Myocyte (in vitro differentiated cells): ENCODE results near the gene ZNF436. TPM values are rescaled to one million over a fixed set of nuclear protein-coding genes. Genes with fewer than 3 reads are reported as not detected.

ENCODE experiments used
- DNase-seq: peaks from one replicate; pipeline ENCODE4 v3.0.0-alpha.2; 2012; ENCODE audit warnings: low read depth
- polyA plus RNA-seq: library from polyadenylated mRNA; unstranded; fragments of >200 nt; gene quantifications from one replicate; pipeline ENCODE4 v1.2.1, GENCODE V29; 2012; ENCODE audit warnings: missing spikeins
- total RNA-seq: library from RNA; depleted of rRNA; stranded (reverse); fragments of >200 nt; gene quantifications from 2 replicates; pipeline ENCODE4 v1.2.3, GENCODE V29; 2014

ZNF436 gene
- total RNA-seq, result 17.3 and 18.8 TPM in 2 replicates
- polyA plus RNA-seq, result 7.6 TPM

DNA sequence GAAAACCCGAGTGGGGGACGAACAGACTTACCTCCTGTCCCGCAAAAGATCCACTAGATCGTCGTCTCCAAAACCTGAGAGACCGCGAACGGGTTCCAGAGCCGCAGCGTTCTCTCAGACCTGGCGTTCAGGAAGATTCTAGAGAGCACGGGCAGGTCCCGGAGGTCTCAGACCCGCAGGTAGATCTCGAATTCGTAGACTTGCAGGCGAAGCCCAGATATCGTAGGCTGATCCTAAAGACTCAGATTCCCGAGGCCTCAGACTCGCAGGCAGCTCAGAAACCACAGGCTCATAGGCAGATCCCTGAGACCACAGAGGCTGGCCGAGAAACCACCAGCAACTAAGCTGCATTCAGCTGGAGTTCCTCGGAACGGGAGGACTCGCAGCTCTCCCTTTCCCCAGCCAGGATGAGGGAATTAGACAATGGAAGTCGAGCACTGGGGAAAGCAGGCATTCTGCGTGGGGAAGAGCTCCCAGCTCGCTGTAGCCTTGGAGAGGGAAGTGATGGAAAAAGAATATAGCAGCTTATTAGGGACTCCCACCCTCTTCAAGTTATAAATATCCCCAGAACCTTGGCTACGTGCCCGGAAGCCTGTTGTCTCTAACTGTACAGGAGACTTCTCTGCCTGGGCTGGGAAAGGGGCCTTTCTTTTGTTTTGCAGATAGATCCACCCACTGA, at the start of gene ZNF436:
Gene ZNF436 (minus strand): TSS at position 502 of the 679 bp plus-strand sequence. CDS start 1,831 bp downstream, outside the sequence.
- peak; percentile 96 for DNase-seq

DNA sequence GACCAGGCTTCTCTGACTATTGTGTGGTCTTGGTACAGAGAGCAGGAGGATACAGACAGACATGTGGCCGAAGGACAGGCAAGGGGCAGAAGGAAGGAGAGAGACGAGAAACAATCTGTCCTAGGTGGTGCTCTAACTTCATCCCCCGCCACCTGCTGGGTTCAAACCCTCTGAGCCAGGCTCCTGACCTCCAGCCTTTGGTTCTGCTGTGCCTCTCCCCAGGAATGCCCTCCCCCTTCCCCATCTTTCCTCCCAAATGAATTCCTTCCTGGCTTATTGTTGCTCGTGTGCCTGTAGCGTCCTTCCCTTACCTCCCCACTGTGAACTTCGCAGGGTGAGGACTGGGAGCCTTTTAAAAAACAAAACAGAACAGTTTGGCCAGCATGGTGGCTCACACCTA, 49.5 kb upstream of the ZNF436 start:
- no peak for DNase-seq

DNA sequence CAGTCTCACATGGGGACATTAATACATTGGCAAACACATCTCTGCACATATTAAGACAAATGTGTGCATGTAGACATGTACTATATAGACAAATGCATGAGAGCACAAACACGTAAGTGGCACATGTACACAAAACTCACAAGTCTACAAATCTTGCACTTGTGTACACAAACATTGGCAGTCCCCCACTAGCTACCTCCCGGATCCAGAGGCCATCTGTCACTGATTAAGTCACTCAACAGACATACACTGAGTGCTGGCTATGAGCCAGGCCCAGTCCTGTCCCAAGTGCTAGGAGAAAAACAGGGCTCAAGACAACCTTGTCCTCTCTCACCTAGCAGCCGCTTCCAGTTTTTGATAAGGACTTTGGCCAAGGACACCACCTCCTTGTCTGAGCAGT, 47.9 kb upstream of the ZNF436 start:
- no peak for DNase-seq

DNA sequence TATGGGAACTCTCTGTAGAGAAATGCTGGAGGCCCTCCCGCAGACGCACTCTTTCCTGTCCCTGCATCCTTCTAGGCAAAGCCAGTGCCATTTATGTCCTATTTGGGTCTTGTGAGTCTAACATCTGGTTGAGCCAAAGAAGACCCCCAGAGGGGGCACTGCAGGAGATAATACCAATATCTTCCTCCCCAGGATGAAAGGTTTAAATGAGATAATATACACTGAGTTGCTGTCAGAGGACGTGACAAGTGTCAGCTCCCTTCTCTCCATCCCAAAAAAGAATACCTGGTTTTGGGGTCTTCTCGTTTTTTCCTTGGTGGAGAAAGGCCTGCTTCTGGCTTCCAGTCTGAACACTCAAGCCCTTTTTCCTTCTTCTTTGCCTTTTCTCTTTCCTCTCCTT, 47.3 kb upstream of the ZNF436 start:
- DNase-seq, result no peak

DNA sequence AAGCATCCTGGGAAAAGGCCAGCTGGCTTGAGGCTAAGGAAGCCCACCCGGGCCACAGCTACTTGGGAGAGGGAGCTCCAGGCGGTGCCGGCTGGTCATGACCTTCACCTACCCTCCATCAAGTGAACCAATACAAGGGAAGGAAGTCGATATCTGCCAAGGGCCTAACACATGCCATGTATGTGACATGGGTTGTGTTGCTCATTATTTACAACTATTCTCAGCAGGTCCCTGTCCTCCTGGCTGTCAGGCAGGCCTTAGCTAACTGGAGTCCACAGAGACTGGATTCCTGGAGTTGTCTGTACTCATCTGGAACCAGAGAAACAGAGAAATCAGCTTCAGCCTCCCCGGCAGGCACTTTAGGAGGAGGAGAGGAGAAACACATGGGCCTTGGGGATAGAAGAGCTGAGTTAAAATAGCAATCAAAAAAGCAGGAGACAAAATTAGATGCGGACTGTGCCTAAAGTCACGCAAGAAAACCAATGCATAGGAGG, 39.2 kb upstream of the ZNF436 start:
- DNase-seq, result no peak

DNA sequence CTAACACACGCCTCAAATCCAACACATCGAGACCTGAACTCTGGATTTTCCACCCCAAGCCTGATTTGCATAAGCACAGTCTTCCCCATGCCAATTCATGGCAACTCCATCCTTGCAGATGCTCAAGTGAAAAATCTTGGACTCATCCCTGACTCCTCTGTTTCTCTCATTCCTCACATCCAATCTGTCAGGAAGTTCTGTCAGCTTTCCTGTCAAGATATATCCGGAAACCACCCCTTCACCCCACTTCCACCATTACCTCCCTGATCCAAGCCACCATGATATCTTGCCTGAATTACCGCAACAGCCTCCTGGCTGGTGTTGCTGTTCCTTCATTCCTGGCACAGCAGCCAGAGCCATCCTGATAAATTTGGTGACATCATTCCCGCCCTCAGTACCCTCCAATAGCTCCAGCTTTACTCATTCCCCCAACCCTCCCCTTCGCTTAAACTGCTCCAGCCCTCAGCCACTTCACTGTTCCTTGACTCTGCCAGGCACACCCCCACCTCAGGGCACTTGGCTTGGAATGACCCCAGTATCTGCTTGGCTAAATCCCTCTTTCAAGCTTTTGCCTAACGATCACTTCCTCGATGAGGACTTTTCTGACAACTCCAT, 37.5 kb upstream of the ZNF436 start:
- DNase-seq, result no peak

DNA sequence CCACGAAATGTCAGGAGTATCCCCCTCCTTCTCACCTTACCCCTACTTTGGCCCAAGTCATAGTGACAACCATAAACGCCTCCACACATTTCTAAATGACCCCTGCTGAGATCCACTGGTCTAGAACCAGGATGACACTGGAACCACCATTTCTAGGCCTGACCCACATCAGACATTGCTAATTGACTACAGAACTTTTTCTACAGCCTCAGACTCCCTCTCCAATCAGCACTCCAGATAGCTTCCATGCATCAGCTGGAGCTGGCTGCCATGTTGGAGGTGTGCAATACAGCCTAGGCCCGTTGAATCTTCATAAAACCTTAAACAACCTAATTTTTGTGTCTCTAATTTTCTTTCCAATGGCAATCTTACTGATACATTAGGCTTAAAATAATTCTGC, 36.3 kb upstream of the ZNF436 start:
- DNase-seq, result no peak

DNA sequence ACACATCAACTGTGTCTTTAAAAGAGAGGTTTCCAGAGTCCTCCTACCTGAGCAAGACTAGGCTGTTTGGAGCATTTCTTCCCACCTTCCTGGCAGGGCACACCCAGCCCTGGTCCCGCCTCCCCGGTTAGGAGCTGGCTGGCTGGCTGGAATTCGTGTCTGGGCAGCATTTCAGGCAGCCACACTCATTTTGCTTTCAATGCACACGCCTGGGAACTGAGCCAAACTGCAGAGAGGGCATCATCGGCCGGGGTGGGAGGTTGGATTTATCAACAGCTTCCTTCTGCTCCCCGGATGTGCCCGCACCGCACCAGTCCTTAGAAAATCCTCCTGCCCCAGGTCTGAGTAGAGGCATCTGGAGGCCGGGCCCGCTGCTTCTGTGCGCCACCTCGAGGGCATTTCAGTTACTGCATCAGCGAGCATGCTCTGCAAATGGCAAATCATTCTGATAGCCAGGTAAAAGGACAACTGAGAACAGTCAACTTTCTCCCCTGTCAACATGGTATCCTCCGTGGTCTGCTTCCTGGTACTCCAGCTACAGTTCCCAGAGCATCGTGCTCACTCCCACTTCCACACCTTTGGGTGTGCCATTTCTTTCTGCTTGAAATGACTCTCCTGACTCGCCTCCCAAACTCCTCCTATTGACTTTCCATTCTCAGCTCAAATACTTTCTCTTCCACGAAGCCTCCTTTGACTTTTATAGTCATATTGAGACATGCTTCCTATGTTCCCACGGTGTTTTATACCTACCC, 34.3 kb upstream of the ZNF436 start:
- DNase-seq, result peak; percentile 92

DNA sequence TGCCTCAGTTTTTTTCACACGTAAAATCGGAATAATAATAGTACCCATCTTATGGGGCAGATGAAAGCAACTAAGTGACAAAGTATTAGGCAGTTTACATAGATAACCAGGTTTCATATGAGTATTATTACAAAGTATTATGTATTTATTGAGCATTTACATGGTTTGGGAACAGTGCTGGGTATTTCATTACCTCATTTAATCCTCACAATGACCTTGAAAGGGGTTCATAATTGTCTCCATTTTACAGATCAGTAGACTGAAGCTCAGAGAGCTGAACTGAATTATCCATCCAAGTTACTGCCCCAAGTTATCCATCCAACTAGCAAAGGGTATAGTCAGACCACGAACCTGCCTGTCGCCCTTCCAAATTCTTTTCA, 33.7 kb upstream of the ZNF436 start:
- DNase-seq, result no peak

DNA sequence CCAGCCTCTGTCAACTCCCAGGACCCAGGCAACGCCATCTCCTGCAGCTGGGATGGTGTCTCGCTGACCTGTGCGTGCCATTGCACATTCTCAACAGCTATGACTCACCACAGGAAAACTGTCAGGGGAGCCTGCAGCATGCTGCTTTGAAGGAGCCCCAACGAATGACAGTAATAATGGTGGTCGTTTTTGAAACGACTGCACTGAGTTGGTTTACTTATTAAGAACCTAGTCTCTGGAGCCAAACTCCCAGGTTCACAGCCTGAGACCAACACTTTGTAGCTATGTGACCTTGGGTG, 33.4 kb upstream of the ZNF436 start:
- DNase-seq, result peak; percentile 69

DNA sequence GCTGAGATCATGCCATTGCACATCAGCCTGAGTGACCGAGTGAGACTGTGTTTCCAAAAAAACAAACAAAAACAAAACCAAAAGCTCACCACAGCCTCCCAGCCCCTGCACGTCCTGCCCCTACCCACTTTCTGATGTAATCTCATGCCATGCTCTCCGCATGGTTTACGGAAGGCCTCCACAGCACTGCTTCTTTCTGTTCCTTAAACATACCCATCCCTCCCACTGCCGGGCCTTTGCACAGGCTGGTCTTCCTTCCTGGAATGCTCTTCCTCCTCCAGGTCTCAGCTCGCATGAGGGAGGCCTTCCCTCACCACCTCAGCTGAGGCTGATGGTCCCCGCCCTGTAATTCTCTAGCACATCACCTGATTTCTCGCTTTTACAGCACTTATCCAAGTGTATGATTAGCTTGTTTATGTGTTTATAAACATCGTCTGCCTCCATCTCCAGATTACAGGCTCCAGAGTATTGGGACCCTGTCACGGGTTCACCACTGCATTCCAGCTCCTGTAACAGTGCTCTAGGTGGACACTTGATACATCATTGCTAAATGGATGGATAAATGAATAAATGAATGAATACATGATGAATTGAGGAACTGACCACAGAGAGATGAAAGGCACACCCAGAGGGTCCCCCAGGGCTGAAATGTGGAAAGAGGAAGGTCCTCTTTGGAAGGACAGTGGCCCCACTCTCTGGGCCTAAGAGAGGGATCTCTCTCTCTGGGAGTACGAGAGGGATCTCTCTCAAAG, 32.8 kb upstream of the ZNF436 start:
- DNase-seq, result no peak

DNA sequence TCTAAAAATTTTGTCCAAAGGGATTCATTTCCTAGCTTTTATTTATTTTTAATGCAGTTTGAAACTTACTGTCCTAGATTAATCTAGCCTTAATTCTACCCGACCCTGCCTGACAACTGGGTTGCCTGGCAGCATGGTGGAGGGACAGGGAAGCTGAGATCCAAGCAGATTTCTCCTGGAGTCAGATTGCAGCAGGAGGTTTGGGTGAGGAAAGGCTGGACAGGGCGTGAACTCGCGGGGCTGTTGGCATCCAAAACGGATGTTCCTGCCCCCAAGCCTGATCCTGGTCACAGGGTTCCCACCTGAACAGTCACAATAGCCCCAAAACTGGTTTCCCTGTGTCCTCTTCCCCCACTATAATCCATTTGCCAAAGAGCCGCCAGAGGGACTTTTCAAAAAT, 31.7 kb upstream of the ZNF436 start:
- DNase-seq, result peak; percentile 60

DNA sequence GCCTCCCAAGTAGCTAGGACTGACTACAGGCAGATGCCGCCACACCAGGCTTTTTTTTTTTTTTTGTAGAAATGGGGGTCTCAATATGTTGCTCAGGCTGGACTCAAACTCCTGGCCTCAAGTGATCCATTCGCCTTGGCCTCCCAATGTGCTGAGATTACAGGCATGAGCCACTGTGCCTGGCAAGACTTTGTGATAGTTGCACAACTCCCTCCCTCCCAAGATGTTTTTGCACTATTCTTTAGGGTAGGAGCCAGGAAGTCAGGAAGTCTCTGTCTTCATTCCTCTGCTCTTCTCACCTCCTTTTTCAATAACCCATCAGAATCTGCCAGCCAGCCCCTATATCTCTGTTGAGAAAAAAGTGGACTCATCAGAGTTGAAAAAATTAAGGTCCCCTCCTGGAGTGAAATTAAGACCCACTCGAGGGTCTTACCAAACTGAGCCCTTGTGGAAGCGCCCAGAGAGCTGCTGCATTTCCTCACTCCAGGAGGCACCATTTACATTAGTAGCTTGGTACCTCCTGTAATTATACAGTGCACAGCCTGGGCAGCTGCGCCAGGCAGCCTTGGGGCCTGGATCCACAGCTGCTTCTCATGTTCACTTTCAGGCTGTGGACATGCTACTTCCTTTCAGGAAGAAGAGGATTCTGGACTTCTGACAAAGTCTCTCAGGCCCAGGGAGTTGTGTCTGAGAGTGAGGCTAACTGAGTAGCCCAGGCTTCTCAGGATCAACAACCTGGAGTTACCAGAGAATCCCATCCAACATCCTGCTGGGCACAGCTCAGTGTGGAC, 30.9 kb upstream of the ZNF436 start:
- peak; percentile 55 for DNase-seq

DNA sequence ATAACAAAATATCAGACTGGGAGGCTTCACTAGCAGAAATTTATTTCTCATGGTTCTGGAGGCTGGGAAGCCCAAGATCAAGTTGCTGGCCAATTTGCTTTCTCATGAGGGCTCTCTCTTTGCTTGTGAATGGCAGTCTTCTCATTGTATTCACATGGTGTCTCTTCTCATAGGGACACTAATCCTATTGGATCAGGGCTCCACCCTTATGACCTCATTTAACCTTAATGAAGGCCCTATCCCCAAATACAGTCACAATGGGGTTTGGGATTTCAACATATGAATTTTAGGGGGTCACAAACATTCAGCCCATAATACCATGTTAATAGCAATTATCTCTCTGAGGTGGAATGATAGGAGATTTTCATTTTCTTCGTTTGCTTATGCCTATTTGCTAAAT, 29.6 kb upstream of the ZNF436 start:
- DNase-seq, result no peak

DNA sequence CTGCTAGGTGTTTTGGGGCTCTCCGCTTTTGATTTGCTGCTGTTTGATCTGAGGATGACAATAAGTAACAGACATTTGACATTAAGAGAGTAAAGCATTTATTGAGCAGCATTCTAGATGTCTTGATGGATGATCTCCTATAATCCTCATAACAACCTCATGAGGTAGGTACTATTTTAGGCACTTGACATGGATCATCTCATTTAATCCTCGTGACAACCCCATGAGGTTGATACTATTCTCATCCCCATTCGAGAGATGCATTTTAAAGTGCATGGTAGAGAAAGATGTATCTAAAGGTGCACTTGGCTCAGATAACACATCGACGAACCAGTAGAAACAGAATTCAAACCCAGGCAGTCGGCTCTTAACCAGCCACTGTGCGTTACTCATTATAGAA, 28.3 kb upstream of the ZNF436 start:
- DNase-seq, result no peak

DNA sequence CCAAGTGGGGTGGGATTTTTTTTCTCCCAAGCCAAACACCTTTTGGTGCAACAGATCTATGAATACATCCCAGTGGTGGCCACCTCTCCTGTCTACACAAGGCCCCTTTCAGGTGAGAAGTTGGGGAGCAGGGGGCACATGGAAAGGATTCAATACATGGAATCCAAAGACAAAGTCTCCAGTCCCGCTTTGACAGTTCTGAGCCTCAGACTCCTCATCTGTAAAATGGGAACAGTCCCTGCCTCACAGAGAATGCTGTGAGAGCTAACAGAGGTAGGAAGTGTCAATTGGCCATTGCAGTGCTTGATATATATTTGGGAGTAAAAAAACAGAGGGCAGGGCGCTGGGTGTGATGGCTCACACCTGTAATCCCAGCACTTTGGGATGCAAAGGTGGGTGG, 26.7 kb upstream of the ZNF436 start:
- DNase-seq, result no peak

DNA sequence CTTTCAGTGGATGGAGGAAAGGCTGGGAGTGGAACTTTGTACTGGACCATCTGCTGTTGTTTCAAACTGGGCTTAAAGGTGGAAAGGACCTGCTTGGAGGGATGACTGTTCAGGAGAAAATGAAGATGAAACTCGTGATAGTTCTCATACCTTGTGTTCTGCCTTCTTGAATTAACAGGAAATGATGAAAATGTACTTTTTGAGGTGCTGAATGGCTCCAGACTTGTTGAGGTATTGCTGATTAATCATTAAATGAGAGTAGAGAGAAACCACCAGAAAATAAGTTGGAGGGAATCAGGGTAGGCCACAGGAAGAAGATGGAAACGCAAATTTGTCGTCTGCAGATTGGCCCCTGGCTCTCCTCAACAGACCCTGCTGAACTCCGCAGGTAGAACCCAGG, 26.2 kb upstream of the ZNF436 start:
- DNase-seq, result no peak

DNA sequence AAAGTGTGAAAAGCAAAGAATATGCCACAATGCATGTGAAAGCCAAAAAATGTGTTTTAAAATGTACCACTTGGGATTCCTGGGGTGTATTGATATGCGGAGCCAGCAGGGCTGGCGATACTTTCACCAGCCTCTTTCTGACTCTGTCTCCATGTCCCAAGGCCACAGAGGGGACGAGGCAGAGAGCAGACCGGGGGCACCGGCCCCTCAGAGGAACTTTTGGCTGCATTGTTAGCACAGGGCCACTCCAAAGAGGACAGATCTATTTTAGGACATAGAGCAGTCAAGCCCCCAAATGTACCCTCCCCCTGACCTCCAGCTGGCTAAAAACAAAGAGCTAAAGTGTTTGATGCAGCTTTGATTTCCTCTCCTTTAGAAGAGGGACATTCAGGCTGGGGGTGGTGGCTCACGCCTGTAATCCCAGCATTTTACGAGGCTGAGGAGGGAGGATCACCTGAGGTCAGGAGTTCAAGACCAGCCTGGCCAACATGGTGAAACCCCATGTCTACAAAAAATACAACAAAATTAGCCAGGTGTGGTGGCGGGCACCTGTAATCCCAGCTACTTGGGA, 25.6 kb upstream of the ZNF436 start:
- DNase-seq, result no peak

DNA sequence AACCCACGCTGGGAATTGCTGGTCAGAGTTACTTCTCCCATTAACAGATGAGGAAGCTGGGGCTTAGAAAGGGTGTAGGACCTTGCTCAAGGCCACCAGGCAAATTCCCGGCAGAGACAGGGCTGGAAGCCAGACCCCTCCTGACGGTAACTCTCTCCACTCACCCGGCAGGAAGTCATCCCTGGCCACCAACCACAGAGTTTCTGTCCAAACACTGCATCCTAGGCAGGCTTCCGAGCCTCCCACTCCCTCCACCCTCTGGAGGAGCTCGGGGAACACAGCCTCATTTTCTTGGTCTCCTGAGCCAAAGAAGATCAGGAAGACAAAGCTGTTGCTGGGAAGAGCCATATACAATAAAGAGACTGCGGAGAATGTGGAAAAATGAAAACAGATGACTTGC, 25.0 kb upstream of the ZNF436 start:
- DNase-seq, result peak; percentile 57

DNA sequence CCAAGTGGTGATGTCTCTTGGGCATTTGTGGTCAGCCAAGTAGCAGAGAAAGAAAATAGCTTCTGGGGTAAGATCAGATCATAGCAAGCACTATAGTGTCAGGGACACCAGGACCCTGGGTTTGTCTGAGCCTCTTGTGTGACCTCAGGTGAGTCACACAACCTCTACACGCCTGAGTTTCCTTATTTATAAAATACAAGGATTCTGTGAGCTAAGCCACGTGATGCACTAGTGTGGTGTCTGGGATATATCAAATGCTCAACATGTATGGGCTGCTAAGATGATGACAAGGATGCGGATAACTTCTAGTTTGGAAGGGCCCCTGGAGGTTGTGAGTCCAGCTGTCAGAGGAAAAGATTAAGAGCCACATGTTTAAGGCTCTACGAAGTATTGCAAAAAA, 24.5 kb upstream of the ZNF436 start:
- DNase-seq, result no peak

DNA sequence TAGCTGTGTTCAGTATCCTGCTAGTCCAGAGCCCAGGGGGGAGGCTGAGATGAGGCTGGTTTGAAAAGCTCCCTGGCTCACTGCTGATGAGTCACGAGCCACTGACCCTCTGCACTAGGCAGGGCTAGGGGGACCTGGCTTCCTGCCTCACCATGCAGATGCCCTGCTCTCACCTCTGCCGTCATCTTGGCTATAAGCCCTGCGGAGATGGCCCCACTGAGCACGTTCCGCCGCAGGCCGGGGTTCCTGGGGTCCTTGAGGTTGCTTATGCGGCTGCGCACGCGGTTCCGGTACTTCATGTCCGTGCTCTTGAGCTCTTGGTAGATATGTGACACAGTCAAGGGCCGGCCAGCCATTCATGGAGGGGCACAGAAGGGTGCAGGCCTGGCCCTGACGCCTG, 24.1 kb upstream of the ZNF436 start:
- no peak for DNase-seq
